IMR-90 (cell line): ENCODE data around the gene NCAPH2. TPM values are rescaled to one million over a fixed set of nuclear protein-coding genes. Genes with fewer than 3 reads are reported as not detected.

ENCODE experiments used
- ATAC-seq: fragments of 200-7000 bp; cut with Tn5 transposase; 2 replicates; pipeline ENCODE4 v1.9.1; 2020; ENCODE audit warnings: low read depth, mild to moderate bottlenecking, moderate library complexity
- BruUV-seq: library from RNA; stranded (reverse); fragments of 400-500 nt; replicated peaks from 2 replicates; lab custom pipeline; 2021; lab: Mats Ljungman, UMichigan
- CTCF ChIA-PET: fragments of 300-600 bp; formaldehyde crosslinking; extraction: SDS; loops from one replicate; lab custom pipeline; 2021; ENCODE audit warnings: antibody characterized with exemption; lab: Yijun Ruan, JAX
- POLR2A ChIA-PET: fragments of 300-600 bp; sonication (Branson Sonifier 250); formaldehyde crosslinking; loops from one replicate; lab custom pipeline; 2022; ENCODE audit warnings: antibody characterized with exemption; ENCODE audit not compliant: unreplicated experiment; lab: Charles Lee
- DNase-seq: peaks from one replicate; pipeline ENCODE4 v3.0.0; 2013
- H2AFZ ChIP-seq: replicated peaks from 2 replicates; pipeline ENCODE3; 2013; ENCODE audit warnings: low read length, mild to moderate bottlenecking; ENCODE audit not compliant: poor library complexity
- H2AK5ac ChIP-seq: 2 replicates; pipeline ENCODE4 v1.6.1; 2013; ENCODE audit warnings: low read depth, low read length, inconsistent platforms
- H2AK9ac ChIP-seq: replicated peaks from 2 replicates; pipeline ENCODE3; 2013; ENCODE audit warnings: mild to moderate bottlenecking, low read depth, low read length, moderate library complexity; ENCODE audit not compliant: poor library complexity
- H2BK120ac ChIP-seq: 2 replicates; pipeline ENCODE4 v1.6.1; 2013; ENCODE audit warnings: low read depth, low read length, inconsistent platforms
- H2BK15ac ChIP-seq: 3 replicates; pipeline ENCODE4 v1.6.1; 2013; ENCODE audit warnings: low read depth, low read length, inconsistent platforms
- H2BK20ac ChIP-seq: 2 replicates; pipeline ENCODE4 v1.6.1; 2013; ENCODE audit warnings: low read depth, mild to moderate bottlenecking, inconsistent platforms, low read length, moderate library complexity
- H2BK5ac ChIP-seq: 2 replicates; pipeline ENCODE4 v1.6.1; 2013; ENCODE audit warnings: mild to moderate bottlenecking, low read depth, low read length, inconsistent platforms; ENCODE audit not compliant: poor library complexity, severe bottlenecking
- H3K14ac ChIP-seq: replicated peaks from 2 replicates; pipeline ENCODE4 v1.6.1; 2013; ENCODE audit warnings: low read depth, low read length, inconsistent platforms
- H3K18ac ChIP-seq: 2 replicates; pipeline ENCODE4 v1.6.1; 2013; ENCODE audit warnings: low read depth, low read length, control low read depth
- H3K23ac ChIP-seq: 2 replicates; pipeline ENCODE4 v1.6.1; 2013; ENCODE audit warnings: low read depth, low read length, inconsistent platforms
- H3K27ac ChIP-seq: 2 replicates; pipeline ENCODE4 v1.5.1; 2013; ENCODE audit warnings: mild to moderate bottlenecking, control low read depth, low read length; ENCODE audit not compliant: insufficient read depth
- H3K27me3 ChIP-seq: 2 replicates; pipeline ENCODE4 v1.6.1; 2013; ENCODE audit warnings: low read length; ENCODE audit not compliant: control insufficient read depth, insufficient read depth
- H3K36me3 ChIP-seq: 2 replicates; pipeline ENCODE4 v1.6.1; 2013; ENCODE audit warnings: low read length, mixed read lengths; ENCODE audit not compliant: control insufficient read depth, insufficient read depth
- H3K4ac ChIP-seq: 2 replicates; pipeline ENCODE4 v1.6.1; 2013; ENCODE audit warnings: low read depth, low read length, inconsistent platforms
- H3K4me1 ChIP-seq: 2 replicates; pipeline ENCODE4 v1.6.1; 2013; ENCODE audit warnings: low read length, mixed read lengths; ENCODE audit not compliant: control insufficient read depth, insufficient read depth
- H3K4me2 ChIP-seq: 2 replicates; pipeline ENCODE4 v1.6.1; 2013; ENCODE audit warnings: low read depth, mild to moderate bottlenecking, control low read depth, low read length, moderate library complexity
- H3K4me3 ChIP-seq: 2 replicates; pipeline ENCODE4 v1.5.1; 2013; ENCODE audit warnings: low read depth, mild to moderate bottlenecking, control low read depth, low read length, moderate library complexity; ENCODE audit not compliant: insufficient read depth
- H3K56ac ChIP-seq: 2 replicates; pipeline ENCODE4 v1.6.1; 2013; ENCODE audit warnings: low read length, inconsistent platforms; ENCODE audit not compliant: insufficient read depth; ENCODE audit errors: extremely low read depth
- H3K79me1 ChIP-seq, 2 experiments: 2 replicates each; pipeline ENCODE4 v1.6.1; 2013; ENCODE audit warnings: low read length in 2 of 2, inconsistent platforms in 1 of 2, low read depth in 1 of 2
- H3K9ac ChIP-seq: 2 replicates; pipeline ENCODE4 v1.6.1; 2013; ENCODE audit warnings: low read depth, low read length, control low read depth
- H3K9me1 ChIP-seq: 2 replicates; pipeline ENCODE4 v1.6.1; 2013; ENCODE audit warnings: low read length, inconsistent platforms; ENCODE audit not compliant: insufficient read depth
- H3K9me3 ChIP-seq: 2 replicates; pipeline ENCODE4 v1.6.1; 2013; ENCODE audit warnings: low read length; ENCODE audit not compliant: control insufficient read depth, insufficient read depth
- H4K20me1 ChIP-seq: 2 replicates; pipeline ENCODE4 v1.6.1; 2013; ENCODE audit warnings: low read length, inconsistent platforms; ENCODE audit not compliant: insufficient read depth
- H4K5ac ChIP-seq: 2 replicates; pipeline ENCODE4 v1.6.1; 2013; ENCODE audit warnings: mild to moderate bottlenecking, low read depth, low read length, control low read depth
- H4K8ac ChIP-seq, 2 experiments: 2 replicates each; pipeline ENCODE4 v1.6.1; 2013; ENCODE audit warnings: low read depth in 2 of 2, low read length in 2 of 2, control low read depth in 1 of 2, inconsistent platforms in 1 of 2
- H4K91ac ChIP-seq: 2 replicates; pipeline ENCODE4 v1.6.1; 2013; ENCODE audit warnings: low read depth, low read length, inconsistent platforms; ENCODE audit not compliant: insufficient read depth
- BHLHE40 ChIP-seq: fragments of 150-350 bp; IDR thresholded peaks from 2 replicates; pipeline ENCODE4 v1.6.1; 2016; ENCODE audit warnings: mild to moderate bottlenecking, low read depth, low read length
- CHD1 ChIP-seq: IDR thresholded peaks from 2 replicates; pipeline ENCODE4 v1.6.1; 2012; ENCODE audit warnings: low read depth, low read length, improper control_type of control experiment
- CTCF ChIP-seq: conservative IDR thresholded peaks from 2 replicates; pipeline ENCODE4 v1.5.1; 2012; ENCODE audit warnings: mild to moderate bottlenecking, low read depth, low read length, improper control_type of control experiment
- NFE2L2 ChIP-seq: fragments of 150-350 bp; IDR thresholded peaks from 2 replicates; pipeline ENCODE4 v1.6.1; 2016; ENCODE audit warnings: low read depth, mild to moderate bottlenecking, low read length
- POLR2A ChIP-seq: IDR thresholded peaks from 2 replicates; pipeline ENCODE4 v1.6.1; 2012; ENCODE audit warnings: mild to moderate bottlenecking, low read depth, low read length
- RFX5 ChIP-seq: IDR thresholded peaks from 2 replicates; pipeline ENCODE4 v1.8.0; 2012; ENCODE audit warnings: low read depth, mild to moderate bottlenecking, low read length, moderate library complexity
- WGBS, 2 experiments: methylation state at CpG; one replicate each; pipeline versions ENCODE4 v1.1.5 to v1.1.7; 2013; ENCODE audit warnings: missing lambda C conversion rate in 2 of 2; ENCODE audit not compliant: insufficient read length in 1 of 2; ENCODE audit errors: extremely low coverage in 2 of 2; 5-methylcytosine and 5-hydroxymethylcytosine counted together
- dilution Hi-C: fragments of 300-500 bp; cut with HindIII; formaldehyde crosslinking; loops from one replicate; pipeline ENCODE4 v1.14.3; 2018; ENCODE audit warnings: low sequenced_read_pairs; ENCODE audit not compliant: unreplicated experiment
- in situ Hi-C: fragments of 300-500 bp; cut with MboI; formaldehyde crosslinking; loops from 3 replicates; pipeline ENCODE4 v1.14.3; 2019; ENCODE audit warnings: low sequenced_read_pairs, inconsistent platforms, mixed read lengths
- intact Hi-C: fragments of 100-400 bp; cut with micrococcal nuclease; formaldehyde crosslinking; loops from 2 replicates; pipeline ENCODE4 v1.10.0; 2022
- polyA plus RNA-seq, 3 experiments: library from polyadenylated mRNA; depleted of rRNA; stranded (reverse); fragments of >200 nt; gene quantifications; 2 replicates each; pipeline ENCODE4 v1.2.3, GENCODE V29; 2012; ENCODE audit warnings: low replicate concordance in 1 of 3
- total RNA-seq: library from RNA; depleted of rRNA; stranded (reverse); fragments of >200 nt; gene quantifications from 2 replicates; pipeline ENCODE4 v1.2.3, GENCODE V29; 2012

Gene NCAPH2
- total and polyA plus RNA-seq, 2 of the 4 experiments (the other 2 are of a cell fraction), result 30.2 to 38.5 TPM

DNA sequence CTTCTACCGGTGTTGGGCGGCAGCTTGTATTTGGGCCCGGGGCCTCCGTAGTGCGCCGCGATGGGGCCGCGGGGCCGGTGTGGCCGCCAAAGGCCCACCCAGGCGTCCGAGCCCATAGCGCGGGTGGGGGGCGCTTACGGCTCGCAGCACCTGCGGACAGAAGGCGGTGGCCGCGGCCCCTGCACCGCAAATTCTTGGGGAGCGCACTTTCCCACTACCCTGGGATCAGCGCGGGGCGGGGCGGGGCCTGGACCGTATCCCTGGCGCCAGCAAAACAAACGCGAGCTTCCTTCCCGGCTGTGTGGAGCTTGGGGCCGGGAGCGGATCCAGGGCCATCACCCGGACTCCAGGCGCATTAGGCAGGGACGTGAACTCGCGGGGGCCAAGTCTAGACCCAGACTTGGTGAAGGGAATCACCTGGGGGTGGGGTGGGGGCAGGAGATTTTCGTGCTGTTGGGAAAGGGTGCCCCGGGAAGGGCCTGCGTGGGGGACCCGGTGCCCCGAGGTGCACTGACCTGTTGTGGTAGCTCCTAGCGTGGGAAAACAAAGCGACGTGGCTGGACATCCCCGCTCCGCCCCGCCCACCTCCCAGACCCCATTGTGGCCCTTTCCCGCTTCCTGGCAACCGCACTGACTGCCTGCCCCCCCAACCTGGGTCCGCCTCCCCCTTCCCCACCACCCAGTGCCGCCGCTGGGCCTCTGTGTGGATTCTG, 24.1 kb downstream of the NCAPH2 start:
- H2BK120ac ChIP-seq, result no peak overlapping the region
- peak overlapping the region; percentile 73 for H2AK9ac ChIP-seq
- peak overlapping the region; percentile 49; the same call in 1 of the 2 replicates for H3K9ac ChIP-seq
- H3K9me1 ChIP-seq, result peaks cover 8% of the 10 kb centered on the region; the same call in 1 of the 2 replicates
- H4K91ac ChIP-seq, result no peak overlapping the region
- no peak overlapping the region for H2BK20ac ChIP-seq
- H3K56ac ChIP-seq, result no peak overlapping the region
- CTCF ChIA-PET, result no interaction called here
- peaks cover 5% of the 10 kb centered on the region; the same call in 1 of the 2 replicates for H3K27me3 ChIP-seq
- in situ Hi-C loops (no loop called here), intact Hi-C loops (no loop called here), dilution Hi-C loops (no loop called here)
- 1% methylated on average over 29 of the region's 56 CpGs; no CpG with 5 or more reads in 1 of the 2 experiments for WGBS, 2 experiments
- ATAC-seq (peak; percentile 67), DNase-seq (peak; percentile 41)
- H2BK5ac ChIP-seq, result no peak overlapping the region
- no peaks in the 10 kb centered on the region for H3K36me3 ChIP-seq
- H4K5ac ChIP-seq, result no peak overlapping the region; the same call in 1 of the 2 replicates
- POLR2A ChIA-PET, result no interaction called here
- TF ChIP-seq NFE2L2 (no peak), CTCF (no peak), RFX5 (no peak), CHD1 (no peak), POLR2A (no peak), BHLHE40 (no peak)
- H3K23ac ChIP-seq, result no peak overlapping the region
- H4K20me1 ChIP-seq, result no peaks in the 10 kb centered on the region
- 0 out of 2 replicates have a peak overlapping the region, but pooled peaks have one; percentile 15 for H3K4ac ChIP-seq
- H3K79me1 ChIP-seq, result peaks cover 4 to 13% of the 10 kb centered on the region in 2 experiments; a peak in 2 of 4 replicates
- peak overlapping the region; percentile 81 for H2AFZ ChIP-seq
- no peak overlapping the region; the same call in 1 of the 2 replicates for H3K27ac ChIP-seq
- peak overlapping the region; percentile 31; the same call in 1 of the 2 replicates for H2AK5ac ChIP-seq
- no peak overlapping the region for H3K18ac ChIP-seq
- H3K4me3 ChIP-seq, result peak overlapping the region; percentile 39
- peak overlapping the region; percentile 69 for H3K4me2 ChIP-seq
- H4K8ac ChIP-seq, result peak overlapping the region in 1 of 2 experiments; percentile 26; a peak in 2 of 4 replicates
- H2BK15ac ChIP-seq, result no peak overlapping the region
- H3K14ac ChIP-seq, result no peak overlapping the region; the same call in 1 of the 2 replicates
- H3K4me1 ChIP-seq, result peaks cover 13% of the 10 kb centered on the region
- H3K9me3 ChIP-seq, result no peaks in the 10 kb centered on the region
- no TSS peak for BruUV-seq
